Heart left ventricle (tissue), 16 donors: Measurements from ENCODE around the gene CR1L. TPM values are rescaled to one million over a fixed set of nuclear protein-coding genes. Genes with fewer than 3 reads are reported as not detected.
"Not testable (repeated sequence)": the region's sequence is repeated elsewhere in the genome, so short reads cannot be mapped to it uniquely, and the experiment has no call there.

ENCODE experiments used
- ATAC-seq, 4 donors: fragments of 200-7000 bp; cut with Tn5 transposase; one replicate each; pipeline ENCODE4 v1.9.1; 2020 to 2022; ENCODE audit warnings: moderate library complexity in 4 of 4, mild to moderate bottlenecking in 3 of 4, moderate number of reproducible peaks in 1 of 4
- DNase-seq, 5 donors: peaks; one replicate each; pipeline ENCODE4 v3.0.0-alpha.2; 2020
- H3K27ac ChIP-seq, 12 donors: fragments of 200-600 bp; sonication (generic) in 4 of 12; one replicate each; pipeline versions ENCODE4 v1.5.0 to v1.8.0; 2016 to 2022; ENCODE audit warnings: mild to moderate bottlenecking in 2 of 12
- H3K27me3 ChIP-seq, 9 donors: fragments of 200-600 bp; sonication (generic) in 2 of 9; one replicate each; pipeline versions ENCODE4 v1.5.1 to v1.8.0; 2016 to 2022; ENCODE audit warnings: mild to moderate bottlenecking in 3 of 9
- H3K36me3 ChIP-seq, 9 donors: fragments of 200-600 bp; sonication (generic) in 2 of 9; one replicate each; pipeline versions ENCODE4 v1.5.0 to v1.8.0; 2018 to 2022; ENCODE audit warnings: mild to moderate bottlenecking in 2 of 9
- H3K4me1 ChIP-seq, 12 donors: fragments of 200-600 bp; sonication (generic) in 4 of 12; one replicate each; pipeline versions ENCODE4 v1.5.0 to v1.8.0; 2016 to 2022; ENCODE audit warnings: mild to moderate bottlenecking in 3 of 12
- H3K4me3 ChIP-seq, 12 donors: fragments of 200-600 bp; sonication (generic) in 4 of 12; one replicate each; pipeline versions ENCODE4 v1.5.0 to v1.8.0; 2017 to 2022; ENCODE audit warnings: mild to moderate bottlenecking in 9 of 12, moderate library complexity in 4 of 12
- H3K9me3 ChIP-seq, 12 donors: fragments of 200-600 bp; sonication (generic) in 4 of 12; one replicate each; pipeline versions ENCODE4 v1.5.0 to v1.8.0; 2016 to 2022; ENCODE audit warnings: mild to moderate bottlenecking in 1 of 12
- CTCF ChIP-seq, 12 donors: fragments of 200-600 bp; sonication (generic) in 4 of 12; IDR thresholded peaks; one replicate each; pipeline versions ENCODE4 v1.5.0 to v1.8.0; 2018 to 2022; ENCODE audit warnings: antibody characterized with exemption in 12 of 12, mild to moderate bottlenecking in 5 of 12
- POLR2A ChIP-seq, 2 donors: fragments of 450-650 bp; IDR thresholded peaks; one replicate each; pipeline ENCODE4 v1.6.1; 2017; ENCODE audit warnings: antibody characterized with exemption in 2 of 2, mild to moderate bottlenecking in 2 of 2, moderate library complexity in 2 of 2
- WGBS, 4 donors: extraction: QIAGEN DNeasy Blood & Tissue Kit in 2 of 4; methylation state at CpG; one replicate each; pipeline versions ENCODE4 v1.1.5 to v1.1.7; 2013 to 2018; 5-methylcytosine and 5-hydroxymethylcytosine counted together
- intact Hi-C, 10 donors: fragments of 100-400 bp; cut with DNase I; formaldehyde crosslinking; loops; one replicate each; pipeline versions ENCODE4 v1.11.1 to v1.14.2; 2022
- polyA plus RNA-seq, 2 donors: library from polyadenylated mRNA; stranded (reverse); fragments of 200-250 nt; gene quantifications; one replicate each; pipeline ENCODE4 v1.2.3, GENCODE V29; 2013
- total RNA-seq, 9 donors: library from RNA; depleted of rRNA in 2 of 9; stranded (reverse); fragments of >200 nt in 2 of 9; fragmentation: NEBNext Ultra II Directional in 3 of 9; extraction: Animal tissue kit (Norgen Biotek cat#: 25700) in 3 of 9; gene quantifications; one replicate each; pipeline versions ENCODE4 v1.1.0 to v1.2.4, GENCODE V29; 2016 to 2023
- donor health status: ischemic (EF 13 %, LVEDD 7.1; RV severe dilation, severe dysfunction).
- donor health status: healthy with polysubstance abuse.
- donor health status: DM: no; HTN: yes; CAD: no.
- donor health status: DM: no; HTN: no; CAD: no.
- donor health status: ischemic (EF 25% LVEDD 6.9; RV normal size, moderate dysfunction).
- donor health status: ischemic (EF 25% LVEDD 5.7; RV mildly dilated, moderate dysfunction).
- donor health status: healthy.
- donor health status: DM: yes; HTN: yes; CAD: no.
- donor health status: ischemic (EF 35%, LVEDD 5.7; RV mildly dilated, moderate dysfunction).
- donor health status: nonischemic (EF 11% LVEDD 7.7; RV severe dilation, severe dysfunction).
- donor health status: DM: yes; HTN: yes; CAD: no.
- donor health status: PGD.
- donor health status: ischemic (EF 29% LVEDD 5.4; RV normal size, mild dysfunction).
- donor health status: nonischemic (EF 23%, LVEDD 6.1; RV moderate dilation, normal function).

The CR1L gene
- total and polyA plus RNA-seq, 11 donors: 0.41 to 1.1 TPM; not detected in 9

GRCh38 chr1:207606362-207606755 lies 38.6 kb upstream of the CR1L start:
- Histone ChIP-seq H3K27me3 (peaks cover 0 to 10% (median 0%) of the 10 kb centered on the region in 9 donors), H3K9me3 (no peaks in the 10 kb centered on the region), H3K4me1 (no peaks in the 10 kb centered on the region), H3K36me3 (peaks cover 0 to 7% (median 0%) of the 10 kb centered on the region in 9 donors), H3K4me3 (no peak overlapping the region), H3K27ac (no peak overlapping the region)
- WGBS, 4 donors: 79 to 91% (median 82%) methylated on average over 2 of the region's 2 CpGs
- intact Hi-C loops: no loop called here
- TF ChIP-seq POLR2A (IDR thresholded peaks at IDR 0.05): no peak
- no peak for TF ChIP-seq CTCF (IDR thresholded peaks at IDR 0.05)
- no peak for DNase-seq
- no peak for ATAC-seq

GRCh38 chr1:207612762-207613161 lies 32.2 kb upstream of the CR1L start:
- Histone ChIP-seq H3K36me3 (peaks cover 0 to 33% (median 0%) of the 10 kb centered on the region in 9 donors), H3K27me3 (peaks cover 0 to 4% (median 0%) of the 10 kb centered on the region in 9 donors)
- WGBS, 4 donors: 80 to 87% (median 81%) methylated on average over 6 to 11 of the region's 11 CpGs

GRCh38 chr1:207619871-207620542 lies 24.9 kb upstream of the CR1L start:
- no peak for DNase-seq
- peak in 3 of 4 donors; percentile 69 to 88 (median 87) for ATAC-seq
- peak; percentile 54 to 80 (median 66) for TF ChIP-seq CTCF (IDR thresholded peaks at IDR 0.05)
- no peak for TF ChIP-seq POLR2A (IDR thresholded peaks at IDR 0.05)
- H3K27ac ChIP-seq: no peak overlapping the region
- H3K9me3 ChIP-seq: no peaks in the 10 kb centered on the region
- H3K36me3 ChIP-seq: peaks cover 0 to 21% (median 0%) of the 10 kb centered on the region in 9 donors
- no peaks in the 10 kb centered on the region for H3K27me3 ChIP-seq
- H3K4me3 ChIP-seq: no peak overlapping the region
- intact Hi-C loops: no loop called here
- H3K4me1 ChIP-seq: no peaks in the 10 kb centered on the region
- 55 to 57% (median 56%) methylated on average over 7 of the region's 7 CpGs for WGBS, 4 donors

More at GRCh38 chr1:207612762-207613161, 32.2 kb upstream of the CR1L start:
- Histone ChIP-seq H3K27ac (no peak overlapping the region), H3K4me1 (no peaks in the 10 kb centered on the region), H3K4me3 (no peak overlapping the region), H3K9me3 (no peaks in the 10 kb centered on the region)
- ATAC-seq (no peak), DNase-seq (no peak)
- TF ChIP-seq CTCF (IDR thresholded peaks at IDR 0.05) (no peak), POLR2A (IDR thresholded peaks at IDR 0.05) (no peak)
- intact Hi-C loops: no loop called here

- ATAC-seq (no peak), DNase-seq (no peak)
- H3K4me1 ChIP-seq: no peaks in the 10 kb centered on the region
- no peaks in the 10 kb centered on the region for H3K9me3 ChIP-seq
- peaks cover 0 to 19% (median 0%) of the 10 kb centered on the region in 9 donors for H3K36me3 ChIP-seq
- H3K27ac ChIP-seq: no peak overlapping the region
- 93 to 99% (median 94%) methylated on average over 2 of the region's 2 CpGs for WGBS, 4 donors
- TF ChIP-seq POLR2A (IDR thresholded peaks at IDR 0.05) (no peak), CTCF (IDR thresholded peaks at IDR 0.05) (peak in 1 of 12 donors; percentile 10)
- intact Hi-C loops: no loop called here
- H3K4me3 ChIP-seq: no peak overlapping the region
- H3K27me3 ChIP-seq: no peaks in the 10 kb centered on the region
These were observed 24.4 kb upstream of the CR1L start for GRCh38 chr1:207620543-207620893.

- H3K4me3 ChIP-seq, H3K4me1 ChIP-seq, intact Hi-C loops, H3K9me3 ChIP-seq, H3K27ac ChIP-seq, DNase-seq, H3K27me3 ChIP-seq, ATAC-seq: not testable (repeated sequence)
- peaks cover 0 to 11% (median 0%) of the 10 kb centered on the region in 9 donors for H3K36me3 ChIP-seq
- 79 to 95% (median 85%) methylated on average over 1 of the region's 1 CpG for WGBS, 4 donors
These were observed 19.3 kb upstream of the CR1L start for GRCh38 chr1:207625504-207626071.
